Naive thymus-derived CD4-positive, alpha-beta T cell (primary cell): ENCODE results near the gene PALLD. TPM values are rescaled to one million over a fixed set of nuclear protein-coding genes. Genes with fewer than 3 reads are reported as not detected.

Experiments
- ATAC-seq: fragments of 150-1000 bp; cut with Tn5 transposase; 2 replicates; pipeline ENCODE4 v1.10.0; 2021; ENCODE audit warnings: mild to moderate bottlenecking, moderate library complexity
- CTCF ChIA-PET: fragments of 350-600 bp; sonication (Branson Sonifier 250); formaldehyde crosslinking; loops from one replicate; lab custom pipeline; 2021; ENCODE audit warnings: antibody characterized with exemption; lab: Charles Lee
- POLR2A ChIA-PET: fragments of 350-600 bp; sonication (Branson Sonifier 250); formaldehyde crosslinking; loops from one replicate; lab custom pipeline; 2021; ENCODE audit warnings: antibody characterized with exemption, inconsistent platforms; lab: Charles Lee
- DNase-seq, 9 donors: peaks; one replicate each; pipeline versions ENCODE4 v3.0.0 to v3.0.0-alpha.2; 2020 to 2022; ENCODE audit warnings: mixed read lengths in 1 of 9
- H3K27ac ChIP-seq: one replicate; pipeline ENCODE4 v1.7.0; 2013; ENCODE audit warnings: mild to moderate bottlenecking, low read depth, low read length, moderate library complexity
- H3K27me3 ChIP-seq, 2 donors: one replicate each; pipeline ENCODE4 v1.7.0; 2013; ENCODE audit warnings: low read length in 2 of 2, mild to moderate bottlenecking in 2 of 2, moderate library complexity in 2 of 2; ENCODE audit not compliant: control insufficient read depth in 2 of 2, insufficient read depth in 2 of 2
- H3K36me3 ChIP-seq, 3 experiments: 1 replicate in 2 of 3; 2 replicates in 1 of 3; pipeline ENCODE4 v1.7.0; 2013; ENCODE audit warnings: low read length in 3 of 3, mild to moderate bottlenecking in 3 of 3, moderate library complexity in 1 of 3; ENCODE audit not compliant: insufficient read depth in 3 of 3, control insufficient read depth in 2 of 3
- H3K4me1 ChIP-seq, 2 donors: one replicate each; pipeline ENCODE4 v1.7.0; 2013; ENCODE audit warnings: low read length in 2 of 2, mild to moderate bottlenecking in 2 of 2, moderate library complexity in 1 of 2; ENCODE audit not compliant: control insufficient read depth in 2 of 2, insufficient read depth in 2 of 2
- H3K4me3 ChIP-seq: 2 replicates; pipeline ENCODE4 v1.7.0; 2013; ENCODE audit warnings: mild to moderate bottlenecking, low read length
- H3K9me3 ChIP-seq, 3 experiments: 1 replicate in 2 of 3; 2 replicates in 1 of 3; pipeline ENCODE4 v1.7.0; 2013; ENCODE audit warnings: low read length in 3 of 3; ENCODE audit not compliant: control insufficient read depth in 2 of 3
- H3K27ac Mint-ChIP-seq, 9 donors: one replicate each; pipeline ENCODE4 v1.8.0; 2020 to 2022; ENCODE audit warnings: mixed read lengths in 9 of 9, mild to moderate bottlenecking in 8 of 9, moderate library complexity in 5 of 9, inconsistent platforms in 2 of 9
- H3K27me3 Mint-ChIP-seq, 5 donors: one replicate each; pipeline ENCODE4 v1.8.0; 2021 to 2022; ENCODE audit warnings: mixed read lengths in 5 of 5, mild to moderate bottlenecking in 1 of 5
- H3K36me3 Mint-ChIP-seq, 5 donors: one replicate each; pipeline ENCODE4 v1.8.0; 2020 to 2022; ENCODE audit warnings: mixed read lengths in 5 of 5, mild to moderate bottlenecking in 3 of 5, inconsistent platforms in 1 of 5
- H3K4me1 Mint-ChIP-seq, 7 donors: one replicate each; pipeline ENCODE4 v1.8.0; 2020 to 2022; ENCODE audit warnings: mixed read lengths in 7 of 7, mild to moderate bottlenecking in 3 of 7, inconsistent platforms in 1 of 7
- H3K4me3 Mint-ChIP-seq, 10 donors: one replicate each; pipeline ENCODE4 v1.8.0; 2020 to 2022; ENCODE audit warnings: mild to moderate bottlenecking in 10 of 10, mixed read lengths in 10 of 10, moderate library complexity in 6 of 10, inconsistent platforms in 2 of 10
- H3K9me3 Mint-ChIP-seq, 11 donors: one replicate each; pipeline ENCODE4 v1.8.0; 2020 to 2022; ENCODE audit warnings: mixed read lengths in 11 of 11, mild to moderate bottlenecking in 4 of 11, inconsistent platforms in 1 of 11, moderate library complexity in 1 of 11
- intact Hi-C, 2 donors: fragments of 100-400 bp; cut with micrococcal nuclease; formaldehyde crosslinking; loops; one replicate each; pipeline ENCODE4 v1.15.1; 2023
- polyA plus RNA-seq, 2 donors: library from polyadenylated mRNA; unstranded; fragments of 300-500 nt; fragmentation: Illumina TruSeq; gene quantifications; one replicate each; pipeline ENCODE4 v1.2.3, GENCODE V29; 2021
- total RNA-seq, 6 experiments: library from RNA in 5 of 6; stranded (reverse) in 5 of 6; gene quantifications; 1 replicate in 5 of 6; 2 replicates in 1 of 6; pipeline ENCODE4 v1.2.3 and lab custom pipeline; 2021 to 2026

The PALLD gene
- total and polyA plus RNA-seq, 7 experiments from 2014 or later, result 0.51 to 11.9 (median 0.76) TPM

DNA sequence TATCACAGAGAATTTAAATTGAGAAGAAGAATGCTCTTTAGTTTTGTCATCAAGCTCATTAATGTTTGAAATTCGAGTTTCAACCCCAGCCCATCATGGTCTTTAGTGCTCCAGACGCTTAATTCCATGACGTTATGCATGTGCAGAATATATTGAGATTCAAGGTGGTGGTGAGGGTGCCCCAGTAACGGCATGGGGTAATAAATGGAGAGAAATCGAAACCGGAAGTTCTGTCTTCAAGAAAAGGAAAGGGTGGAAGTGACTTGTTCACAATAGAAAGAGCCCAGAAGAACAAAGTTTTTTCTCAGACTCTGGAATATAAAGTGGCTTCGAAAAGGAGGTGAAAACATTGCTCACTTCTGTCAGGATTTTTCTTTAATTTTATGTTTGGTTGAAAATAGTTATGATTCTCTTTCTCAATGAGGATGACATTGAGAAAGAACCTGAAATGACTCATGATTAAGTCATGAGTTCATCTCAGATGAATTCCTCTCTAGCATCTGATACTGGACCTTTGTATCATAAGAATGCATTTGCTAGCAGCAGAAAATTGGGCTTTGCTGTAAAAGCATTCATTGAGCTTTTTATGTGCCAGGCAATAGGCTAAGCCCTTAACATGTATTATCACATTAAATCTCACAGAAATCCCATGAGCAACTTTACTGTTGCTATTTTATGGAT is 15.8 kb upstream of the PALLD start:
- peak overlapping the region; percentile 88 to 100 (median 98) for H3K4me3 Mint-ChIP-seq
- Histone ChIP-seq H3K4me3 (peak overlapping the region; percentile 72), H3K36me3 (peaks cover 0 to 6% (median 0%) of the 10 kb centered on the region in 3 experiments), H3K27ac (peak overlapping the region; percentile 95), H3K9me3 (no peaks in the 10 kb centered on the region), H3K27me3 (no peaks in the 10 kb centered on the region), H3K4me1 (peaks cover 20 to 33% of the 10 kb centered on the region in 2 donors)
- peaks cover 0 to 3% (median 0%) of the 10 kb centered on the region in 11 donors for H3K9me3 Mint-ChIP-seq
- peak overlapping the region; percentile 98 to 100 (median 99) for H3K27ac Mint-ChIP-seq
- DNase-seq (peak in 8 of 9 donors; percentile 22 to 85 (median 78)), ATAC-seq (peak; percentile 75)
- no peaks in the 10 kb centered on the region for H3K27me3 Mint-ChIP-seq
- POLR2A ChIA-PET, result interaction anchor here (0.6 to 1.8 kb wide), 6 partner anchors 11 to 444 kb away, joined by 3 to 10 read pairs (median 3); no protein-coding TSS in a partner anchor
- CTCF ChIA-PET, result interaction anchor here (0.9 kb wide), 1 partner anchor 29 kb away, joined by 3 read pairs; no protein-coding TSS in a partner anchor
- intact Hi-C loops, result loop anchor here (1.0 to 2.0 kb wide), 11 partner anchors 29 to 1546 kb away; partner anchors contain the start of genes CBR4 (in 2 of the 2), DDX60 (in 2 of the 2), NEK1 (in 2 of the 2) and HPF1 (in 1 of the 2)
- H3K4me1 Mint-ChIP-seq, result peaks cover 46 to 82% (median 74%) of the 10 kb centered on the region in 7 donors
- H3K36me3 Mint-ChIP-seq, result peaks cover 0 to 32% (median 7%) of the 10 kb centered on the region in 5 donors

DNA sequence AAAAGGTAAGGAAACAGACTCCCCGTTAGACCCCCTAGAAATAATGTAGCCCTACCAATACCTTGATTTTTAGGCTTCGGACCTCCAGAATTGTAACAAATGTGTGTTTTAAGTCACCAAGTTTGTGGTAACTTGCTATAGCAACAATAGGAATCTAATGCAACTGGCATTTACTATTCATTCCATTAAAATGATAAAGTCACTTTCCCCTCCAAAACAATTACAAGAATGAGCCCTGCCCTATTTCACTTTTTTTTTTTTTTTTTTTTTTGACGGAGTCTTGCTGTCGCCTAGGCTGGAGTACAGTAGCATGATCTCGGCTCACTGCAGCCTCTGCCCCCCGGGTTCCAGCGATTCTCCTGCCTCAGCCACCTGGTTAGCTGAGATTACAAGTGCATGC is 13.0 kb upstream of the PALLD start:
- peak overlapping the region in 2 of 10 donors; percentile 6 to 94 for H3K4me3 Mint-ChIP-seq
- no peaks in the 10 kb centered on the region for H3K9me3 ChIP-seq
- H3K4me1 Mint-ChIP-seq, result peaks cover 27 to 55% (median 51%) of the 10 kb centered on the region in 7 donors
- peak overlapping the region in 8 of 9 donors; percentile 28 to 100 (median 98) for H3K27ac Mint-ChIP-seq
- no peak overlapping the region for H3K27ac ChIP-seq
- intact Hi-C loops, result no loop called here
- POLR2A ChIA-PET, result interaction anchor here (1.3 kb wide), 1 partner anchor 26 kb away, joined by 3 read pairs; no protein-coding TSS in a partner anchor
- H3K4me3 ChIP-seq, result no peak overlapping the region
- CTCF ChIA-PET, result no interaction called here
- peaks cover 0 to 3% (median 0%) of the 10 kb centered on the region in 11 donors for H3K9me3 Mint-ChIP-seq
- DNase-seq, result no peak
- H3K36me3 ChIP-seq, result peaks cover 0 to 6% (median 0%) of the 10 kb centered on the region in 3 experiments
- no peak for ATAC-seq
- no peaks in the 10 kb centered on the region for H3K27me3 ChIP-seq
- no peaks in the 10 kb centered on the region for H3K27me3 Mint-ChIP-seq
- H3K36me3 Mint-ChIP-seq, result peaks cover 0 to 17% (median 2%) of the 10 kb centered on the region in 5 donors
- H3K4me1 ChIP-seq, result peaks cover 14 to 32% of the 10 kb centered on the region in 2 donors

DNA sequence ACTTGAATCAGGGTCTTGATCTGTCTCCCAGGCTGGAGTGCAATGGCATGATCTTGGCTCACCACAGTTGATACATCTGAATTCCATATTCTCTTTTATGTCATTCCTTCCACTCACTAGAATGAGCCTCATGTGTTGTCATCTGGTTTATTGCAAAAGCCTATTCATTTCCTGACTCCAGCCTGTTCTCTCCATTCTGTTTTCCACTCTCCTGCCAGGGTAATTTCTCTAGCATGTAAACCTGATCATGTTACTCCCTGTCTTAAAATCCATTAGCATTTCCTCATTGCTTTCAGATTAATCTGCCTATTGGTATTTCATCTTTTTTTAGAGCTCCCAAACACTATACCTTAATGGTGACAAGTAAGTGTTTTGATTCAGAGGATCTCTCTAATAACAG is 12.2 kb upstream of the PALLD start:
- Mint-ChIP-seq H3K9me3 (peaks cover 0 to 3% (median 0%) of the 10 kb centered on the region in 11 donors), H3K27ac (peak overlapping the region in 4 of 9 donors; percentile 19 to 98 (median 59)), H3K4me1 (peaks cover 22 to 53% (median 45%) of the 10 kb centered on the region in 7 donors), H3K27me3 (peaks cover 0 to 3% (median 0%) of the 10 kb centered on the region in 5 donors), H3K36me3 (peaks cover 0 to 12% (median 0%) of the 10 kb centered on the region in 5 donors), H3K4me3 (peak overlapping the region in 3 of 10 donors; percentile 4 to 24 (median 6))
- Histone ChIP-seq H3K4me1 (peaks cover 7 to 27% of the 10 kb centered on the region in 2 donors), H3K4me3 (no peak overlapping the region), H3K9me3 (no peaks in the 10 kb centered on the region), H3K27ac (no peak overlapping the region), H3K27me3 (no peaks in the 10 kb centered on the region), H3K36me3 (peaks cover 0 to 6% (median 0%) of the 10 kb centered on the region in 3 experiments)
- no peak for ATAC-seq
- intact Hi-C loops, result no loop called here
- ChIA-PET POLR2A (interaction anchor here (0.9 kb wide), 1 partner anchor 10 kb away, joined by 4 read pairs; no protein-coding TSS in a partner anchor), CTCF (no interaction called here)
- no peak for DNase-seq

DNA sequence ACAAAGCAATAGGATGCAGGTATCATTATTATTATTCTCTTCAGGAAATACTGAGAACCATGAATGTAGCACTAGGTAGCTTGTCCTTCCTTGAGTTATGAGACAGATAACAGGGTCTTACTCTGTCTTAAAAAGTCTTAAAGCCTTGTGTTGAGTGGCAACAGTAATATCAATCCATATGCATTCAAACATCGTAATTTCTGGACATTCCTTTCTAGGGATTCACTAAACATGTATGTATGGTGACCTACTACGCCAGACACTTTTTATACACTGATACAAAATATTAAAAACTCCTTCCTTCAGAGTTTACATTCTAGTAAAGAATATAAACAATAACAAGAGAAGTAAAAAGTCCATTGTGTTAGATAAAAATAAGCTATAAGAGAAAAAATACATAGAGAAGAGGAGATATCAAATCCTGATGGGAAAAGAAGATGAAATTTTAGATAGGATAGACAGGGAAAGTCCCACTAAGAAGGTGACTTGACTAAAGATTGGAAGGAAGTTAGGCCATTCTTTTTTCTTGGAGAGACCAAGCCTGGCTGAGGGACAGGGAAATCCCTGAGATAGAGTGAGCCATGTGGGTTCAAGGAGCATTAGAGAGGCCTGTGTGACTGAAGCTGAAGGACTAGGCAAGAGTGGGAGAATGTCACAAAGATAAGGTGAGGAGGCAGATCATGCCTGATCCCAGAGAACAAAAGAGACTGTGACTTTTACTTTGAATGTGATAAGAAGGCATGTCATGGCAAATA is 11.5 kb upstream of the PALLD start:
- H3K27me3 Mint-ChIP-seq, result peaks cover 0 to 3% (median 0%) of the 10 kb centered on the region in 5 donors
- Histone ChIP-seq H3K4me3 (no peak overlapping the region), H3K4me1 (peaks cover 7 to 27% of the 10 kb centered on the region in 2 donors), H3K27ac (no peak overlapping the region), H3K36me3 (peaks cover 0 to under 1% (median 0%) of the 10 kb centered on the region in 3 experiments), H3K27me3 (no peaks in the 10 kb centered on the region), H3K9me3 (no peaks in the 10 kb centered on the region)
- ATAC-seq (no peak), DNase-seq (no peak)
- ChIA-PET POLR2A (interaction anchor here (0.9 to 1.0 kb wide), 2 partner anchors 9 to 21 kb away, joined by 4 to 5 read pairs; no protein-coding TSS in a partner anchor), CTCF (interaction anchor here (1.2 kb wide), 1 partner anchor 29 kb away, joined by 3 read pairs; no protein-coding TSS in a partner anchor)
- intact Hi-C loops, result no loop called here
- H3K36me3 Mint-ChIP-seq, result peaks cover 0 to 10% (median 0%) of the 10 kb centered on the region in 5 donors
- H3K4me3 Mint-ChIP-seq, result no peak overlapping the region
- H3K4me1 Mint-ChIP-seq, result peaks cover 22 to 51% (median 42%) of the 10 kb centered on the region in 7 donors
- H3K9me3 Mint-ChIP-seq, result peaks cover 0 to 3% (median 0%) of the 10 kb centered on the region in 11 donors
- H3K27ac Mint-ChIP-seq, result peak overlapping the region in 4 of 9 donors; percentile 6 to 98 (median 58)

DNA sequence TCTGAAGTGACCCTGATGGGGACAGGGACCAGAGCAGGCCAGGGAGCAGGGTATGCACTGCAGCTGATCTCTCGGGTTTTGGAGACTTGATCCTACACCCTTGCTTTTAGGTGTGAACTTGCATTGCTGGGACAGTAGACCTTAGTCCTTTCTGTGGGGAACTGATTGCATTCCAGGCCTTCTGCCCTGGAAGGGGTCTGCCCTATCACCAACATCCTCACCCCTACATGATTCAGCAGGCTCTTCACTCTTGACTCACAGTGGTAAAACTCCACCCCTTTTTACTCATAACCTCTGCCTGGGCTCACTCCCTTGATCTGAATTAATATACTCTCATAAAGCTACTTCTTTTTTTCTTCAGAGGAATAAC is 10.0 kb upstream of the PALLD start:
- Histone ChIP-seq H3K4me3 (no peak overlapping the region), H3K9me3 (no peaks in the 10 kb centered on the region), H3K36me3 (no peaks in the 10 kb centered on the region), H3K27me3 (no peaks in the 10 kb centered on the region), H3K27ac (no peak overlapping the region), H3K4me1 (peaks cover 0 to 19% of the 10 kb centered on the region in 2 donors)
- H3K36me3 Mint-ChIP-seq, result peaks cover 0 to 7% (median 4%) of the 10 kb centered on the region in 5 donors
- DNase-seq (no peak), ATAC-seq (peak; percentile 94)
- peaks cover 0 to 2% (median 0%) of the 10 kb centered on the region in 11 donors for H3K9me3 Mint-ChIP-seq
- peak overlapping the region in 1 of 9 donors; percentile 20 for H3K27ac Mint-ChIP-seq
- no peak overlapping the region for H3K4me3 Mint-ChIP-seq
- peaks cover 19 to 38% (median 30%) of the 10 kb centered on the region in 7 donors for H3K4me1 Mint-ChIP-seq
- ChIA-PET POLR2A (interaction anchor here (0.6 kb wide), 1 partner anchor 18 kb away, joined by 3 read pairs; no protein-coding TSS in a partner anchor), CTCF (interaction anchor here (0.7 kb wide), 1 partner anchor 23 kb away, joined by 3 read pairs; no protein-coding TSS in a partner anchor)
- intact Hi-C loops, result no loop called here
- peaks cover 0 to 4% (median 2%) of the 10 kb centered on the region in 5 donors for H3K27me3 Mint-ChIP-seq
